Esophagus (tissue), 2 donors: ENCODE results near the gene FHIT. TPM values are rescaled to one million over a fixed set of nuclear protein-coding genes. Genes with fewer than 3 reads are reported as not detected.

Experiments
- H3K27ac ChIP-seq, 2 donors: one replicate each; pipeline ENCODE4 v1.5.1; 2013; ENCODE audit warnings: low read depth in 2 of 2, mild to moderate bottlenecking in 2 of 2, inconsistent platforms in 1 of 2, low read length in 1 of 2, moderate library complexity in 1 of 2
- H3K27me3 ChIP-seq, 2 donors: one replicate each; pipeline ENCODE4 v1.6.1; 2013; ENCODE audit warnings: low read length in 2 of 2, control low read depth in 1 of 2, mild to moderate bottlenecking in 1 of 2; ENCODE audit not compliant: insufficient read depth in 2 of 2, control insufficient read depth in 1 of 2
- H3K36me3 ChIP-seq, 2 donors: one replicate each; pipeline ENCODE4 v1.6.1; 2013; ENCODE audit warnings: low read length in 1 of 2; ENCODE audit not compliant: control insufficient read depth in 2 of 2, insufficient read depth in 2 of 2
- H3K4me1 ChIP-seq, 2 donors: one replicate each; pipeline ENCODE4 v1.6.1; 2013; ENCODE audit warnings: low read length in 1 of 2; ENCODE audit not compliant: control insufficient read depth in 2 of 2, insufficient read depth in 2 of 2
- H3K4me3 ChIP-seq, 2 donors: one replicate each; pipeline ENCODE4 v1.5.1; 2013; ENCODE audit warnings: low read length in 2 of 2, mild to moderate bottlenecking in 2 of 2, low read depth in 1 of 2, moderate library complexity in 1 of 2
- H3K9me3 ChIP-seq, 2 donors: one replicate each; pipeline ENCODE4 v1.6.1; 2013; ENCODE audit warnings: mild to moderate bottlenecking in 2 of 2, low read depth in 1 of 2, low read length in 1 of 2, moderate library complexity in 1 of 2; ENCODE audit not compliant: control insufficient read depth in 2 of 2, insufficient read depth in 1 of 2
- WGBS, 2 donors: extraction: QIAGEN DNeasy Blood & Tissue Kit; methylation state at CpG; one replicate each; pipeline ENCODE4 v1.1.7; 2013; 5-methylcytosine and 5-hydroxymethylcytosine counted together
- polyA plus RNA-seq, 2 donors: library from polyadenylated mRNA; stranded (reverse); fragments of 200-250 nt; gene quantifications; one replicate each; pipeline ENCODE4 v1.2.3, GENCODE V29; 2013
- donor health status: healthy with polysubstance abuse.
- donor health status: Bipolar disorder and iron deficiency.

FHIT gene
- polyA plus RNA-seq, 2 donors: 3.4 to 5.0 TPM

GRCh38 chr3:59913645-59914044 lies 1337.6 kb downstream of the FHIT start:
- no peak overlapping the region for H3K4me3 ChIP-seq
- H3K9me3 ChIP-seq: no peaks in the 10 kb centered on the region
- H3K27me3 ChIP-seq: no peaks in the 10 kb centered on the region
- H3K36me3 ChIP-seq: no peaks in the 10 kb centered on the region
- WGBS, 2 donors: 93 to 98% methylated on average over 1 of the region's 1 CpG
- H3K27ac ChIP-seq: no peak overlapping the region
- H3K4me1 ChIP-seq: no peaks in the 10 kb centered on the region

GRCh38 chr3:59908701-59909100 lies 1342.6 kb downstream of the FHIT start:
- Histone ChIP-seq H3K36me3 (no peaks in the 10 kb centered on the region), H3K4me3 (no peak overlapping the region), H3K9me3 (no peaks in the 10 kb centered on the region), H3K27me3 (no peaks in the 10 kb centered on the region), H3K27ac (no peak overlapping the region), H3K4me1 (no peaks in the 10 kb centered on the region)
- 89 to 98% methylated on average over 2 of the region's 2 CpGs for whole genome bisulfite sequencing, 2 donors

- 84 to 86% methylated on average over 2 of the region's 2 CpGs for WGBS, 2 donors
- Histone ChIP-seq H3K9me3 (no peaks in the 10 kb centered on the region), H3K4me3 (no peak overlapping the region), H3K27me3 (no peaks in the 10 kb centered on the region), H3K27ac (no peak overlapping the region), H3K36me3 (no peaks in the 10 kb centered on the region), H3K4me1 (no peaks in the 10 kb centered on the region)
Measured at GRCh38 chr3:59908280-59908679, 1343.0 kb downstream of the FHIT start.

- no peak overlapping the region for H3K4me3 ChIP-seq
- no peaks in the 10 kb centered on the region for H3K9me3 ChIP-seq
- WGBS, 2 donors: 87 to 92% methylated on average over 3 of the region's 3 CpGs
- no peaks in the 10 kb centered on the region for H3K36me3 ChIP-seq
- no peaks in the 10 kb centered on the region for H3K27me3 ChIP-seq
- H3K4me1 ChIP-seq: no peaks in the 10 kb centered on the region
- no peak overlapping the region for H3K27ac ChIP-seq
Measured at GRCh38 chr3:59904296-59904695, 1347.0 kb downstream of the FHIT start.

GRCh38 chr3:59899061-59899460 lies 1352.2 kb downstream of the FHIT start:
- no peak overlapping the region for H3K4me3 ChIP-seq
- no peak overlapping the region for H3K27ac ChIP-seq
- H3K27me3 ChIP-seq: no peaks in the 10 kb centered on the region
- H3K9me3 ChIP-seq: no peaks in the 10 kb centered on the region
- WGBS, 2 donors: 94 to 96% methylated on average over 1 of the region's 1 CpG
- H3K36me3 ChIP-seq: no peaks in the 10 kb centered on the region
- no peaks in the 10 kb centered on the region for H3K4me1 ChIP-seq

GRCh38 chr3:59895972-59896371 lies 1355.3 kb downstream of the FHIT start:
- WGBS, 2 donors: 47 to 49% methylated on average over 3 of the region's 3 CpGs
- Histone ChIP-seq H3K27ac (no peak overlapping the region), H3K27me3 (no peaks in the 10 kb centered on the region), H3K4me3 (no peak overlapping the region), H3K36me3 (no peaks in the 10 kb centered on the region), H3K9me3 (no peaks in the 10 kb centered on the region), H3K4me1 (no peaks in the 10 kb centered on the region)

- no peaks in the 10 kb centered on the region for H3K27me3 ChIP-seq
- 92 to 93% methylated on average over 2 of the region's 2 CpGs for WGBS, 2 donors
- no peak overlapping the region for H3K27ac ChIP-seq
- no peaks in the 10 kb centered on the region for H3K9me3 ChIP-seq
- H3K36me3 ChIP-seq: no peaks in the 10 kb centered on the region
- H3K4me3 ChIP-seq: no peak overlapping the region
- no peaks in the 10 kb centered on the region for H3K4me1 ChIP-seq
Measured at GRCh38 chr3:59894425-59895121, 1356.7 kb downstream of the FHIT start.

GRCh38 chr3:59890639-59891038 lies 1360.6 kb downstream of the FHIT start:
- no peak overlapping the region for H3K4me3 ChIP-seq
- no peaks in the 10 kb centered on the region for H3K9me3 ChIP-seq
- H3K27me3 ChIP-seq: no peaks in the 10 kb centered on the region
- H3K4me1 ChIP-seq: no peaks in the 10 kb centered on the region
- H3K36me3 ChIP-seq: no peaks in the 10 kb centered on the region
- 95 to 97% methylated on average over 3 of the region's 3 CpGs for WGBS, 2 donors
- H3K27ac ChIP-seq: no peak overlapping the region

- H3K4me1 ChIP-seq: no peaks in the 10 kb centered on the region
- no peak overlapping the region for H3K27ac ChIP-seq
- H3K36me3 ChIP-seq: no peaks in the 10 kb centered on the region
- H3K4me3 ChIP-seq: no peak overlapping the region
- WGBS, 2 donors: 92 to 97% methylated on average over 1 of the region's 1 CpG
- no peaks in the 10 kb centered on the region for H3K27me3 ChIP-seq
- no peaks in the 10 kb centered on the region for H3K9me3 ChIP-seq
Measured at GRCh38 chr3:59886790-59887189, 1364.5 kb downstream of the FHIT start.

- no peaks in the 10 kb centered on the region for H3K4me1 ChIP-seq
- no peaks in the 10 kb centered on the region for H3K9me3 ChIP-seq
- 90 to 93% methylated on average over 2 of the region's 2 CpGs for WGBS, 2 donors
- H3K4me3 ChIP-seq: no peak overlapping the region
- H3K36me3 ChIP-seq: no peaks in the 10 kb centered on the region
- no peaks in the 10 kb centered on the region for H3K27me3 ChIP-seq
- no peak overlapping the region for H3K27ac ChIP-seq
Measured at GRCh38 chr3:59885899-59886400, 1365.3 kb downstream of the FHIT start.
